ENCODE results near the gene GNAO1.

DNA sequence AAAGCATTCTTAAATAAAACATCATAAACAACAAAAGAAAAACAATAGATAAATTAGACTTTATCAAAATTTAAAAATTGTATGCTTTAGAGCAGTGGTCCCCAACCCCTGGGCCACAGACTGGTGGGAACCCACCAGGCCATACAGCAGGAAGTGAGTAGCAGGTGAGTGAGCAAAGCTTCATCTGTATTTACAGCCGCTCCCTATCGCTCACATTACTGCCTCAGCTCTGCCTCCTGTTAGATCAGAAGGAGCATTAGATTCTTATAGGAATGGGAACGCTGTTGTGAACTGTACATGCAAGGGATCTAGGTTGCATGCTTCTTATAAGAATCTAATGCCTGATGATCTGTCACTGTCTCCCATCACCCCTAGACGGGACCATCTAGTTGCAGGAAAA is 51.5 kb downstream of the GNAO1 start:
- TF ChIP-seq, protein P1, sequence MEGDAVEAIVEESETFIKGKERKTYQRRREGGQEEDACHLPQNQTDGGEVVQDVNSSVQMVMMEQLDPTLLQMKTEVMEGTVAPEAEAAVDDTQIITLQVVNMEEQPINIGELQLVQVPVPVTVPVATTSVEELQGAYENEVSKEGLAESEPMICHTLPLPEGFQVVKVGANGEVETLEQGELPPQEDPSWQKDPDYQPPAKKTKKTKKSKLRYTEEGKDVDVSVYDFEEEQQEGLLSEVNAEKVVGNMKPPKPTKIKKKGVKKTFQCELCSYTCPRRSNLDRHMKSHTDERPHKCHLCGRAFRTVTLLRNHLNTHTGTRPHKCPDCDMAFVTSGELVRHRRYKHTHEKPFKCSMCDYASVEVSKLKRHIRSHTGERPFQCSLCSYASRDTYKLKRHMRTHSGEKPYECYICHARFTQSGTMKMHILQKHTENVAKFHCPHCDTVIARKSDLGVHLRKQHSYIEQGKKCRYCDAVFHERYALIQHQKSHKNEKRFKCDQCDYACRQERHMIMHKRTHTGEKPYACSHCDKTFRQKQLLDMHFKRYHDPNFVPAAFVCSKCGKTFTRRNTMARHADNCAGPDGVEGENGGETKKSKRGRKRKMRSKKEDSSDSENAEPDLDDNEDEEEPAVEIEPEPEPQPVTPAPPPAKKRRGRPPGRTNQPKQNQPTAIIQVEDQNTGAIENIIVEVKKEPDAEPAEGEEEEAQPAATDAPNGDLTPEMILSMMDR (IDR thresholded peaks at IDR 0.05): no peak
- TF ChIP-seq POLR2A (IDR thresholded peaks at IDR 0.05) (no peak), EP300 (IDR thresholded peaks at IDR 0.05) (no peak)
